HUDEP-2 (cell line): Measurements from ENCODE around the gene PPID.
A peak's percentile ranks its signal among the peaks of the same experiment; 100 is the strongest.
"Not testable (repeated sequence)": the region's sequence is repeated elsewhere in the genome, so short reads cannot be mapped to it uniquely, and the experiment has no call there.

Experiments
- DNase-seq, 76 experiments: peaks; one replicate each; lab custom pipeline; 2025; ENCODE audit not compliant: unreplicated experiment in 76 of 76; lab: John Stamatoyannopoulos, UW

Gene PPID

DNA sequence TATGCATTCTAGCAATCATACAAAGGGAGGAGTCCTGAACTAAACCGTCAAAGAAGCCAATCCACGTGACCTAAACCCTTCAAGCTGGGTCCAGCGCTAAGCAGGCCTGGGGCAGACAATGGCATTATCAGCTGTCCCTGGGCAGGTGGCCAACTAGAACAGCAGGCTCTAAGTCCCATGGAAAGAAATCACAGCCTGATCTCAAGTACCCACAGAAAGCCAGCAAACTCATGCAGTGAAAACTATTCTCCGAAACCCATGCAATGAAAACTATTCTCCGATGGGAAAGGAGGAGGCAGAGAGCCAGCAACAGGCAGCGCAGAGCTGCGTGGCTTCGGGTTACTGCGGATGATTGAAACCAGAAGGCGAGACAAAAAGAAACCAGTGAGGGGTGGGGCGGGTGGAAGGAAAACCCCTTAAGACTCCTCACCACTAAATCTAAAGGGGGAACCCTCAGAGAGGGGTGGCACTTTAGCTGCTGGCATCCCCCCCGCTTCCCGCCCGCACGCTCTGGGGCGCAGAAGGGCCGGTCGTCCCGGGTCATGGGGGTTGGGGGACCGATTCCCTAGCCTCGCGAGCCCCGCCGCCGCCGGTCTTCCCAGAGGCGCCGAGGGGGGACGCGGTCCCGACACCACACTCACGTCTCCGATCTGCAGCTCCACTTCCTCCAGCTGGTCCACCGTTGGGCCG, 52.1 kb downstream of the PPID start:
- DNase-seq, result peak; percentile 9 to 95 (median 78)

DNA sequence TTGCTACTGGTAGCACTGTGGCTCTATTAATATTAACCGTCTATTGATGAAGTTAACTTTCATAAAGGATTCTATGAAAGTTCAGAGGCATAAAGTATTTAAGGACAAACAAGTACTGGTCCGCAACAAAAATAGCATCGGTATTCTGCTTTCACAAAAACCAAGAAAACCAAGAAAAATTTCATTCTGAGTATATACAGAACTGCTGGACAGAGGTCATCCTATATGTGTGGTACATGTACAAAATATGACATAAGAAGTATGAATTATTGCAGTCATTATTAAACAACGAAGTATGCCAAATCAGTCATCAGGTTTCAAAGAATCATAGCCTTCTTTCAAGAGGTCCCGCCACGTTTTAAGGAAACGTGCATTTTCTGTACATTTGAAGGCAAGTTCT, 53.9 kb downstream of the PPID start:
- DNase-seq, result no peak

DNA sequence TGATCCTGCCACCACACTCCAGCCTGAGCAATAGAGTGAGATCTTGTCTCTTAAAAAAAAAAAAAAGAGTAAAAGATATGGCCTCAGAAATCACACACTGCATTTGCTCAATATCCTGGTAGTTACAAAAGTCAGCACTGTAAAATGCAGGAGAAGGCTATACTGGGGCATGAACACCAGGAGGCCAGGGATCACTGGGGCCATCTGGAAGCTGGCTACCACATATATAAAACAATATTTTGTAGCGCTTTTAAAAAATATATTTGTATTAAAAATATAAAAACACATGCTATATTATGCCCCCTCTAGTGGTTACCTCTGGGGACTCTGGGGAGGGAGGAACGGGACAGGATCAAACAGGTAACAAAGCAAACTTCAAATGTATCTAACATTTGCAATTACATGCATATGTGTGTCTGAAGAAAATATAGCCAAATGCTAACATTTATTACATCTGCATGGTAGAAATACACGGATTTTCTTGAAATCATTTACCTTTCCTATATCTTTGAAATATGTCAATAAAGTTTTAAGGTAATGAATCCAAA, 55.5 kb downstream of the PPID start:
- DNase-seq, result peak in 26 of 76 experiments; percentile 0 to 44 (median 20)

DNA sequence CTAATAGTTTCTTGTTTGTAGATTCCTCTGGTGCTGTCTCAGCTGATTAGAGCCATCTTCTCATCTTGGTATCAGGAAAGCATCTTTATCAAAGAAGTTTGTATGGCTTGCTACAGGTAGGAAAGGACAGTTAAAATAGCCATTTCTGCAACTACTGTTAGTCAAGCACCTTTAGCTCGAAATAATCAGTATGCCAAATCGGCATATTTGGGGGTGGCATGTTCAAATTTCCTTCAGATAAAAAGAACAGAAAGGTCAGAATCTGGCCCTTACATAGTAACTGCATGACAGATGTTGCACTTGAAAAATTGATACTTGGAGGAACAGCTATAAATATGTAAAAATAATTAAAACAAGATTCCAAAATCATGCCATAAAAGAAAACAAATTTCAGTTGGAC, 56.3 kb downstream of the PPID start:
- DNase-seq, result no peak

DNA sequence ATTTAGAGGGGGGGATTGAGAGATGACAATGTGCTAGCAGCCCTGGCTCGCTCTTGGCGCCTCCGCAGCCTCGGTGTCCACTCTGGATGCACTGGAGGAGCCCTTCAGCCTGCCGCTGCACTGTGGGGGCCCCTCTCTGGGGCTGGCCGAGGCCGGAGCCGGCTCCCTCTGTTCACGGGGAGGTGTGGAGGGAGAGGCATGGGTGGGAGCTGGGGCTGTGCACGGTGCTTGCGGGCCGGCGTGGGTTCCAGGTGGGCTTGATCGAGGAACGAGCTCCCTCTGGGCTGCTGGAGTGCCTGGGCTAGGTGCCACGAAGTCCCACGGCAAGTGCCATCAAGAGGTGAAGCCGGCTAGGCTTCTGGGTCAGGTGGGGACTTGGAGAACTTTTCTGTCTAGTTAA, 58.4 kb downstream of the PPID start:
- DNase-seq, result no peak

DNA sequence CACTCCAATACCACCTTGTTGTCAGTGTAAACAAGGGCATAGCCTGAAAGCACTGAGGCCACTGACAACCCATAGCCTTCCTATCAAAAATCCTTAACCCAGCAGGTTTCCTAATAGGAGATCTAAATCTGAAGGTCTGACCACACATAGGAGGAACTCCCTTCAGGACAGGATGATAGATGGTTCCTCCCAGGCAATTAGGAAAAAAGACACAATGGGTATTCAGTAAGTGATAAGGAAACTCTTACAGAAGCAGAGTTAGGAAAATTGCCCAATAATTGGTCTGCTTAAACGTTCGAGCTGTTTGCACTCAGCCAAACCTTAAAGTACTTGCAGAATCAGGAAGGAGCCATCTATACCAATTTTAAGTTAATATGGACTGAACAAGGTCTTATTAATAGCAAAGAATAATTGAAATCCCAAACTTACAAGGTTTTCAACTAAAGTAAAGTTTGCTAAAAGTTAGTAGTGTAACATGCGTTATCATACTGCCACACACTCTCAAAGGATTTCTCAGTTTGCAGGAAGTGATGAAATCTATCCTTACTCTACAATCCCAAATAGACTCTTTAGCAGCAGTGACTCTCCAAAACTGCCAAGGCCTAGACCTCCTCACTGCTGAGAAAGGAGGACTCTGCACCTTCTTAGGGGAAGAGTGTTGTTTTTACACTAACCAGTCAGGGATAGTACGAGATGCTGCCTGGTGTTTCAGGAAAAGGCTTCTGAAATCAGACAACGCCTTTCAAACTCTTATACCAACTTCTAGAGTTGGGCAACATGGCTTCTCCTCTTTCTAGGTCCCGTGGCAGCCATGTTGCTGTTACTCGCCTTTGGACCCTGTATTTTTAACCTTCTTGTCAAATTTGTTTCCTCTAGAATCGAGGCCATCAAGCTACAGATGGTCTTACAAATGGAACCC, 59.2 kb downstream of the PPID start:
- peak in 5 of 76 experiments; percentile 10 to 32 (median 15) for DNase-seq

DNA sequence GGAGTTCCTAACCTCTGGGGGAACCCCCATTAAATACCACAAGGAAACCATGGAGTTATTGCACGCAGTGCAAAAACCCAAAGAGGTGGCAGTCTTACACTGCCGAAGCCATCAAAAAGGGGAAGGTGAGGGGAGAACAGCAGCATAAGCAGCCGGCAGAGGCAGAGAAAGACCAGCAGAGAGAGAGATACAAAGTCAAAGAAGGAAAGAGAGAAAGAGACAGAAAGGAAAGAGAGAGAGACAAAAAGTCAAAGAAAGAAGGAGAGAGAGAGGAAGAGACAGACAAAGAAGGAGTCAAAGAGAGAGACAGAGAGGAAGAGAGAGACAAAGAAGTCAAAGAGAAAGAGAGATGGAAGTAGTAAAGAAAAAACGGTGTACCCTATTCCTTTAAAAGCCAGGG, 59.9 kb downstream of the PPID start:
- DNase-seq, result not testable (repeated sequence)
